Endothelial cell of umbilical vein (primary cell): ENCODE measurements around the gene ANKRD45. TPM values are rescaled to one million over a fixed set of nuclear protein-coding genes. Genes with fewer than 3 reads are reported as not detected.

ENCODE experiments used
- BruUV-seq: library from RNA; stranded (reverse); fragments of 400-500 nt; replicated peaks from 2 replicates; lab custom pipeline; 2021; lab: Mats Ljungman, UMichigan
- CTCF ChIA-PET: fragments of 300-600, 350-600 bp; sonication (Branson Sonifier 250); formaldehyde crosslinking; loops from one replicate; lab custom pipeline; 2021; ENCODE audit warnings: antibody characterized with exemption, inconsistent platforms; lab: Charles Lee
- POLR2A ChIA-PET: fragments of 300-600, 350-600 bp; sonication (Branson Sonifier 250); formaldehyde crosslinking; loops from one replicate; lab custom pipeline; 2021; ENCODE audit warnings: antibody characterized with exemption, inconsistent platforms; lab: Charles Lee
- DNase-seq: peaks from one replicate; pipeline ENCODE4 v3.0.0-alpha.2; 2011; ENCODE audit warnings: low read depth, low spot score
- FAIRE-seq: peaks from 2 replicates; lab custom pipeline; 2011; peaks lifted over from hg19 to GRCh38; lab: Jason Lieb, UNC
- H2AFZ ChIP-seq: 2 replicates; pipeline ENCODE4 v1.6.0; 2012; ENCODE audit warnings: low read depth, low read length, control low read depth, inconsistent platforms
- H3K27ac ChIP-seq: 2 replicates; pipeline ENCODE4 v1.5.1; 2011; ENCODE audit warnings: low read depth, mild to moderate bottlenecking, control low read depth, low read length, moderate library complexity; ENCODE audit not compliant: insufficient read depth
- H3K27me3 ChIP-seq, 2 experiments: 2 replicates each; pipeline versions ENCODE4 v1.6.0 to v1.6.1; 2011; ENCODE audit warnings: low read length in 2 of 2, mixed read lengths in 1 of 2; ENCODE audit not compliant: control insufficient read depth in 2 of 2, insufficient read depth in 2 of 2
- H3K36me3 ChIP-seq, 2 experiments: 2 replicates in 1 of 2; 3 replicates in 1 of 2; pipeline ENCODE4 v1.5.1; 2011; ENCODE audit warnings: low read length in 2 of 2, mild to moderate bottlenecking in 1 of 2, moderate library complexity in 1 of 2; ENCODE audit not compliant: control insufficient read depth in 2 of 2, insufficient read depth in 2 of 2; ENCODE audit errors: extremely low read depth in 1 of 2
- H3K4me1 ChIP-seq: 3 replicates; pipeline ENCODE4 v1.5.1; 2011; ENCODE audit warnings: mild to moderate bottlenecking, low read length; ENCODE audit not compliant: control insufficient read depth, insufficient read depth; ENCODE audit errors: extremely low read depth
- H3K4me2 ChIP-seq: 2 replicates; pipeline ENCODE4 v1.6.1; 2011; ENCODE audit warnings: low read length, control low read depth, mixed read lengths; ENCODE audit not compliant: insufficient read depth
- H3K4me3 ChIP-seq, 3 experiments: fragments of 200-600 bp in 1 of 3; sonication (generic), shearing (Covaris generic) in 1 of 3; replicated peaks in 1 of 3; 2 replicates each; pipeline ENCODE4 v1.5.1; 2011 to 2016; ENCODE audit warnings: control low read depth in 3 of 3, low read length in 3 of 3, mild to moderate bottlenecking in 2 of 3, inconsistent platforms in 1 of 3, low read depth in 1 of 3, moderate library complexity in 1 of 3; ENCODE audit not compliant: insufficient read depth in 1 of 3
- H3K79me2 ChIP-seq: 2 replicates; pipeline ENCODE4 v1.6.0; 2012; ENCODE audit warnings: low read length, inconsistent platforms; ENCODE audit not compliant: control insufficient read depth, insufficient read depth
- H3K9ac ChIP-seq: replicated peaks from 2 replicates; pipeline ENCODE3; 2011; ENCODE audit warnings: low read length, control low read depth; ENCODE audit not compliant: insufficient read depth; ENCODE audit errors: extremely low read depth
- H3K9me1 ChIP-seq: replicated peaks from 3 replicates; pipeline ENCODE4 v1.6.0; 2011; ENCODE audit warnings: mild to moderate bottlenecking, low read length; ENCODE audit not compliant: control insufficient read depth, insufficient read depth; ENCODE audit errors: extremely low read depth
- H3K9me3 ChIP-seq: replicated peaks from 2 replicates; pipeline ENCODE4 v1.5.1; 2012; ENCODE audit warnings: low read length, inconsistent platforms; ENCODE audit not compliant: control insufficient read depth, insufficient read depth
- H4K20me1 ChIP-seq: replicated peaks from 2 replicates; pipeline ENCODE3; 2011; ENCODE audit warnings: mild to moderate bottlenecking, low read length; ENCODE audit not compliant: control insufficient read depth, insufficient read depth; ENCODE audit errors: extremely low read depth
- EZH2 ChIP-seq: IDR thresholded peaks from 2 replicates; pipeline ENCODE4 v1.6.1; 2012; ENCODE audit warnings: borderline replicate concordance, low read depth, mild to moderate bottlenecking, moderate library complexity, low read length, inconsistent platforms; ENCODE audit not compliant: severe bottlenecking
- FOS ChIP-seq: IDR thresholded peaks from 2 replicates; pipeline ENCODE4 v1.6.1; 2011; ENCODE audit warnings: mild to moderate bottlenecking, low read length, moderate library complexity, borderline replicate concordance; ENCODE audit not compliant: insufficient read depth
- GATA2 ChIP-seq: IDR thresholded peaks from 2 replicates; pipeline ENCODE4 v1.7.0; 2011; ENCODE audit warnings: low read depth, mild to moderate bottlenecking, moderate library complexity, mixed read lengths, low read length; ENCODE audit not compliant: insufficient read length, insufficient read depth
- JUN ChIP-seq: IDR thresholded peaks from 2 replicates; pipeline ENCODE4 v1.6.1; 2011; ENCODE audit warnings: borderline replicate concordance, low read depth; ENCODE audit not compliant: insufficient read length, insufficient read depth
- MYC ChIP-seq: IDR thresholded peaks from one replicate; pipeline ENCODE4 v1.6.1; 2011; ENCODE audit warnings: mild to moderate bottlenecking, low read depth, low read length
- POLR2A ChIP-seq: IDR thresholded peaks from 2 replicates; pipeline ENCODE4 v1.6.1; 2012; ENCODE audit warnings: low read depth, mild to moderate bottlenecking, control low read depth, low read length
- POLR2AphosphoS5 ChIP-seq: IDR thresholded peaks from 2 replicates; pipeline ENCODE4 v1.6.1; 2012; ENCODE audit warnings: low read depth, mild to moderate bottlenecking, control low read depth, low read length, moderate library complexity; ENCODE audit not compliant: insufficient read depth
- dilution Hi-C: fragments of 300-500 bp; cut with MboI; formaldehyde crosslinking; loops from one replicate; pipeline ENCODE4 v1.15.0; 2019; ENCODE audit warnings: low sequenced_read_pairs; ENCODE audit not compliant: extremely low pct_ligation_motif_present
- intact Hi-C: fragments of 100-400 bp; cut with micrococcal nuclease; formaldehyde crosslinking; loops from one replicate; pipeline ENCODE4 v1.10.0; 2022
- polyA plus RNA-seq, 4 experiments: library from polyadenylated mRNA; depleted of rRNA in 3 of 4; stranded (reverse) in 3 of 4; unstranded in 1 of 4; fragments of >200 nt; gene quantifications; 2 replicates each; pipeline versions ENCODE4 v1.2.1 to v1.2.3, GENCODE V29; 2011 to 2012; ENCODE audit warnings: missing spikeins in 1 of 4
- total RNA-seq: library from RNA; stranded (reverse); gene quantifications from 2 replicates; pipeline ENCODE4 v1.2.3, GENCODE V29; 2021
- TF ChIP-seq, protein P1 (sequence below): IDR thresholded peaks from 2 replicates; pipeline ENCODE4 v1.6.1; 2011; ENCODE audit not compliant: insufficient read depth, insufficient read length
- TF ChIP-seq, protein P2 (sequence below), 2 donors: IDR thresholded peaks; 1 replicate in 1 of 2; 2 replicates in 1 of 2; pipeline ENCODE4 v1.5.1; 2011; ENCODE audit warnings: low read length in 2 of 2, mild to moderate bottlenecking in 2 of 2, moderate library complexity in 2 of 2, control low read depth in 1 of 2, inconsistent platforms in 1 of 2, low read depth in 1 of 2; ENCODE audit not compliant: insufficient read depth in 1 of 2; ENCODE audit errors: extremely low read depth in 1 of 2

The ANKRD45 gene
- total and polyA plus RNA-seq, 2 donors (not counting 3 experiments of a cell fraction or from before 2014, with no cell fraction given): 0.19 to 0.62 TPM

GRCh38 chr1:173666646-173667045 lies 3.0 kb downstream of the ANKRD45 start:
- Histone ChIP-seq H3K9me3 (no peaks in the 10 kb centered on the region), H4K20me1 (no peaks in the 10 kb centered on the region), H3K27me3 (peaks cover 5 to 6% of the 10 kb centered on the region in 2 experiments), H3K4me3 (no peak overlapping the region), H3K9me1 (no peaks in the 10 kb centered on the region), H3K27ac (no peak overlapping the region), H3K9ac (no peak overlapping the region), H3K4me1 (no peaks in the 10 kb centered on the region), H2AFZ (no peak overlapping the region), H3K4me2 (no peak overlapping the region), H3K36me3 (no peaks in the 10 kb centered on the region), H3K79me2 (no peaks in the 10 kb centered on the region)
- intact Hi-C loops: no loop called here
- dilution Hi-C loops: no loop called here
- no TSS peak for BruUV-seq
- POLR2A ChIA-PET: no interaction called here
- CTCF ChIA-PET: interaction anchor here (1.1 kb wide), 1 partner anchor 24 kb away, joined by 3 read pairs; no protein-coding TSS in a partner anchor
- FAIRE-seq: no peak
- DNase-seq: no peak
- no peak for TF ChIP-seq GATA2

- Histone ChIP-seq H3K36me3 (no peaks in the 10 kb centered on the region), H2AFZ (no peak overlapping the region), H4K20me1 (no peaks in the 10 kb centered on the region), H3K9me3 (no peaks in the 10 kb centered on the region), H3K9ac (no peak overlapping the region), H3K27ac (no peak overlapping the region), H3K27me3 (peaks cover 3 to 6% of the 10 kb centered on the region in 2 experiments), H3K4me3 (no peak overlapping the region), H3K4me2 (no peak overlapping the region), H3K9me1 (no peaks in the 10 kb centered on the region), H3K4me1 (no peaks in the 10 kb centered on the region), H3K79me2 (no peaks in the 10 kb centered on the region)
- FAIRE-seq (no peak), DNase-seq (no peak)
- ChIA-PET POLR2A (no interaction called here), CTCF (interaction anchor here (0.9 kb wide), 1 partner anchor 28 kb away, joined by 3 read pairs; no protein-coding TSS in a partner anchor)
- TF ChIP-seq FOS (no peak), EZH2 (no peak), MYC (no peak), JUN (no peak), POLR2AphosphoS5 (no peak), POLR2A (no peak), GATA2 (no peak)
- TF ChIP-seq, protein P1, sequence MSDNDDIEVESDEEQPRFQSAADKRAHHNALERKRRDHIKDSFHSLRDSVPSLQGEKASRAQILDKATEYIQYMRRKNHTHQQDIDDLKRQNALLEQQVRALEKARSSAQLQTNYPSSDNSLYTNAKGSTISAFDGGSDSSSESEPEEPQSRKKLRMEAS: no peak
- TF ChIP-seq, protein P2, sequence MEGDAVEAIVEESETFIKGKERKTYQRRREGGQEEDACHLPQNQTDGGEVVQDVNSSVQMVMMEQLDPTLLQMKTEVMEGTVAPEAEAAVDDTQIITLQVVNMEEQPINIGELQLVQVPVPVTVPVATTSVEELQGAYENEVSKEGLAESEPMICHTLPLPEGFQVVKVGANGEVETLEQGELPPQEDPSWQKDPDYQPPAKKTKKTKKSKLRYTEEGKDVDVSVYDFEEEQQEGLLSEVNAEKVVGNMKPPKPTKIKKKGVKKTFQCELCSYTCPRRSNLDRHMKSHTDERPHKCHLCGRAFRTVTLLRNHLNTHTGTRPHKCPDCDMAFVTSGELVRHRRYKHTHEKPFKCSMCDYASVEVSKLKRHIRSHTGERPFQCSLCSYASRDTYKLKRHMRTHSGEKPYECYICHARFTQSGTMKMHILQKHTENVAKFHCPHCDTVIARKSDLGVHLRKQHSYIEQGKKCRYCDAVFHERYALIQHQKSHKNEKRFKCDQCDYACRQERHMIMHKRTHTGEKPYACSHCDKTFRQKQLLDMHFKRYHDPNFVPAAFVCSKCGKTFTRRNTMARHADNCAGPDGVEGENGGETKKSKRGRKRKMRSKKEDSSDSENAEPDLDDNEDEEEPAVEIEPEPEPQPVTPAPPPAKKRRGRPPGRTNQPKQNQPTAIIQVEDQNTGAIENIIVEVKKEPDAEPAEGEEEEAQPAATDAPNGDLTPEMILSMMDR (IDR thresholded peaks at IDR 0.05; ENCODE audit: extremely low read depth in 1 of 2, insufficient read depth in 1 of 2, low read depth in 1 of 2, low read length in 2 of 2): no peak
- no TSS peak for BruUV-seq
- dilution Hi-C loops: no loop called here
- intact Hi-C loops: no loop called here
These were observed 6.5 kb downstream of the ANKRD45 start for GRCh38 chr1:173663159-173663558.
